NCI-H2107 (cell line): ENCODE data around the gene IL17C.

ENCODE experiments used
- DNase-seq: peaks from one replicate; lab custom pipeline; 2025; lab: John Stamatoyannopoulos, UW

The IL17C gene

GRCh38 chr16:88686062-88686438 is 47.7 kb downstream of the IL17C start:
- DNase-seq, result no peak

GRCh38 chr16:88686439-88687253 is 48.3 kb downstream of the IL17C start, which contains the start of gene SNAI3:
TSS of gene SNAI3 (minus strand) at chr16:88686507. CDS start at chr16:88686406, 101 bp downstream.
- peak; percentile 83 for DNase-seq

GRCh38 chr16:88687254-88687576 is 48.8 kb downstream of the IL17C start:
- no peak for DNase-seq

- no peak for DNase-seq
Observed at GRCh38 chr16:88687676-88688012, 49.3 kb downstream of the IL17C start.

GRCh38 chr16:88688013-88688778 is 49.8 kb downstream of the IL17C start:
- DNase-seq, result peak; percentile 52
